ENCODE results near the gene ALK. TPM values are rescaled to one million over a fixed set of nuclear protein-coding genes. Genes with fewer than 3 reads are reported as not detected.

The ALK gene
- total and polyA plus RNA-seq, 10 of the 15 experiments (the other 5 are each of a cell fraction or from before 2014, with no cell fraction given): 0.11 TPM; not detected in 9

- in situ Hi-C loops (cut with MboI): no loop called here
- ChIA-PET POLR2A (no interaction called here), RAD21 (ENCODE audit: unreplicated experiment) (no interaction called here), CTCF (no interaction called here), SMC1A (ENCODE audit: uncharacterized antibody, unreplicated experiment) (no interaction called here)
- Histone ChIP-seq H3K9ac (ENCODE audit: control insufficient read depth, insufficient read depth, low read length) (no peak overlapping the region), H3K36me3 (ENCODE audit: control insufficient read depth in 2 of 2, insufficient read depth in 2 of 2, low read length in 1 of 2) (no peaks in the 10 kb centered on the region), H3K9me3 (replicated peaks; ENCODE audit: control insufficient read depth, insufficient read depth, low read length) (no peaks in the 10 kb centered on the region; the same call in 2 of the 3 replicates), H3K4me1 (ENCODE audit: control insufficient read depth, insufficient read depth, low read length) (no peaks in the 10 kb centered on the region), H3K4me3 (no peak overlapping the region), H3K79me2 (ENCODE audit: control insufficient read depth, insufficient read depth, low read length) (no peaks in the 10 kb centered on the region), H2AFZ (ENCODE audit: control insufficient read depth, low read depth, low read length) (no peak overlapping the region), H3K4me2 (ENCODE audit: control insufficient read depth, insufficient read depth) (no peak overlapping the region), H3K27ac (ENCODE audit: control insufficient read depth, insufficient read depth) (no peak overlapping the region), H3K27me3 (replicated peaks in 1 of 2; ENCODE audit: control insufficient read depth in 2 of 2, insufficient read depth in 2 of 2, low read length in 1 of 2) (no peaks in the 10 kb centered on the region; a peak in 2 of 4 replicates), H4K20me1 (ENCODE audit: control insufficient read depth, insufficient read depth) (no peaks in the 10 kb centered on the region)
- intact Hi-C loops (cut with micrococcal nuclease; ENCODE audit: unreplicated experiment): no loop called here
- no peak for FAIRE-seq
- BruUV-seq (replicated peaks): no TSS peak
- 33% methylated on average over 8 of the region's 8 CpGs for WGBS (ENCODE audit: insufficient coverage, insufficient replicate concordance, low lambda C conversion rate, missing lambda C conversion rate)
- no peak for DNase-seq (ENCODE audit: low read depth, low spot score)
- no peak for TF ChIP-seq MXI1 (IDR thresholded peaks at IDR 0.05; ENCODE audit: low read depth, low read length)
- TF ChIP-seq PML (IDR thresholded peaks at IDR 0.05; ENCODE audit: low read length): no peak
- TF ChIP-seq KAT2A (conservative IDR thresholded peaks at IDR 0.05; ENCODE audit: control insufficient read depth, low read depth, low read length): no peak
- TF ChIP-seq MYB (IDR thresholded peaks at IDR 0.05; ENCODE audit: borderline replicate concordance, low read depth, low read length): no peak
- no peak for TF ChIP-seq ZBTB4 (CRISPR knock-in tag; IDR thresholded peaks at IDR 0.05)
- no peak for TF ChIP-seq HCFC1 (IDR thresholded peaks at IDR 0.05; ENCODE audit: low read length)
- no peak for TF ChIP-seq STAT3 (IDR thresholded peaks at IDR 0.05; ENCODE audit: low read depth, low read length)
- TF ChIP-seq E2F8 (IDR thresholded peaks at IDR 0.05; ENCODE audit: low read depth, partially characterized antibody): no peak
- no peak for ATAC-seq
Measured at GRCh38 chr2:29613792-29614266, 307.6 kb downstream of the ALK start.

Data from GM12878 (cell line).